Endothelial cell of umbilical vein (primary cell): Measurements from ENCODE around the gene BIN1. TPM values are rescaled to one million over a fixed set of nuclear protein-coding genes. Genes with fewer than 3 reads are reported as not detected.

Experiments used
- BruUV-seq: library from RNA; stranded (reverse); fragments of 400-500 nt; replicated peaks from 2 replicates; lab custom pipeline; 2021; lab: Mats Ljungman, UMichigan
- CTCF ChIA-PET: fragments of 300-600, 350-600 bp; sonication (Branson Sonifier 250); formaldehyde crosslinking; loops from one replicate; lab custom pipeline; 2021; ENCODE audit warnings: antibody characterized with exemption, inconsistent platforms; lab: Charles Lee
- POLR2A ChIA-PET: fragments of 300-600, 350-600 bp; sonication (Branson Sonifier 250); formaldehyde crosslinking; loops from one replicate; lab custom pipeline; 2021; ENCODE audit warnings: antibody characterized with exemption, inconsistent platforms; lab: Charles Lee
- DNase-seq: peaks from one replicate; pipeline ENCODE4 v3.0.0-alpha.2; 2011; ENCODE audit warnings: low read depth, low spot score
- FAIRE-seq: peaks from 2 replicates; lab custom pipeline; 2011; peaks lifted over from hg19 to GRCh38; lab: Jason Lieb, UNC
- H2AFZ ChIP-seq: 2 replicates; pipeline ENCODE4 v1.6.0; 2012; ENCODE audit warnings: low read depth, low read length, control low read depth, inconsistent platforms
- H3K27ac ChIP-seq: 2 replicates; pipeline ENCODE4 v1.5.1; 2011; ENCODE audit warnings: low read depth, mild to moderate bottlenecking, control low read depth, low read length, moderate library complexity; ENCODE audit not compliant: insufficient read depth
- H3K27me3 ChIP-seq, 2 experiments: 2 replicates each; pipeline versions ENCODE4 v1.6.0 to v1.6.1; 2011; ENCODE audit warnings: low read length in 2 of 2, mixed read lengths in 1 of 2; ENCODE audit not compliant: control insufficient read depth in 2 of 2, insufficient read depth in 2 of 2
- H3K36me3 ChIP-seq, 2 experiments: 2 replicates in 1 of 2; 3 replicates in 1 of 2; pipeline ENCODE4 v1.5.1; 2011; ENCODE audit warnings: low read length in 2 of 2, mild to moderate bottlenecking in 1 of 2, moderate library complexity in 1 of 2; ENCODE audit not compliant: control insufficient read depth in 2 of 2, insufficient read depth in 2 of 2; ENCODE audit errors: extremely low read depth in 1 of 2
- H3K4me1 ChIP-seq: 3 replicates; pipeline ENCODE4 v1.5.1; 2011; ENCODE audit warnings: mild to moderate bottlenecking, low read length; ENCODE audit not compliant: control insufficient read depth, insufficient read depth; ENCODE audit errors: extremely low read depth
- H3K4me2 ChIP-seq: 2 replicates; pipeline ENCODE4 v1.6.1; 2011; ENCODE audit warnings: low read length, control low read depth, mixed read lengths; ENCODE audit not compliant: insufficient read depth
- H3K4me3 ChIP-seq, 3 experiments: fragments of 200-600 bp in 1 of 3; sonication (generic), shearing (Covaris generic) in 1 of 3; replicated peaks in 1 of 3; 2 replicates each; pipeline ENCODE4 v1.5.1; 2011 to 2016; ENCODE audit warnings: control low read depth in 3 of 3, low read length in 3 of 3, mild to moderate bottlenecking in 2 of 3, inconsistent platforms in 1 of 3, low read depth in 1 of 3, moderate library complexity in 1 of 3; ENCODE audit not compliant: insufficient read depth in 1 of 3
- H3K79me2 ChIP-seq: 2 replicates; pipeline ENCODE4 v1.6.0; 2012; ENCODE audit warnings: low read length, inconsistent platforms; ENCODE audit not compliant: control insufficient read depth, insufficient read depth
- H3K9ac ChIP-seq: replicated peaks from 2 replicates; pipeline ENCODE3; 2011; ENCODE audit warnings: low read length, control low read depth; ENCODE audit not compliant: insufficient read depth; ENCODE audit errors: extremely low read depth
- H3K9me1 ChIP-seq: replicated peaks from 3 replicates; pipeline ENCODE4 v1.6.0; 2011; ENCODE audit warnings: mild to moderate bottlenecking, low read length; ENCODE audit not compliant: control insufficient read depth, insufficient read depth; ENCODE audit errors: extremely low read depth
- H3K9me3 ChIP-seq: replicated peaks from 2 replicates; pipeline ENCODE4 v1.5.1; 2012; ENCODE audit warnings: low read length, inconsistent platforms; ENCODE audit not compliant: control insufficient read depth, insufficient read depth
- H4K20me1 ChIP-seq: replicated peaks from 2 replicates; pipeline ENCODE3; 2011; ENCODE audit warnings: mild to moderate bottlenecking, low read length; ENCODE audit not compliant: control insufficient read depth, insufficient read depth; ENCODE audit errors: extremely low read depth
- EZH2 ChIP-seq: IDR thresholded peaks from 2 replicates; pipeline ENCODE4 v1.6.1; 2012; ENCODE audit warnings: borderline replicate concordance, low read depth, mild to moderate bottlenecking, moderate library complexity, low read length, inconsistent platforms; ENCODE audit not compliant: severe bottlenecking
- FOS ChIP-seq: IDR thresholded peaks from 2 replicates; pipeline ENCODE4 v1.6.1; 2011; ENCODE audit warnings: mild to moderate bottlenecking, low read length, moderate library complexity, borderline replicate concordance; ENCODE audit not compliant: insufficient read depth
- GATA2 ChIP-seq: IDR thresholded peaks from 2 replicates; pipeline ENCODE4 v1.7.0; 2011; ENCODE audit warnings: low read depth, mild to moderate bottlenecking, moderate library complexity, mixed read lengths, low read length; ENCODE audit not compliant: insufficient read length, insufficient read depth
- JUN ChIP-seq: IDR thresholded peaks from 2 replicates; pipeline ENCODE4 v1.6.1; 2011; ENCODE audit warnings: borderline replicate concordance, low read depth; ENCODE audit not compliant: insufficient read length, insufficient read depth
- MAX ChIP-seq: IDR thresholded peaks from 2 replicates; pipeline ENCODE4 v1.6.1; 2011; ENCODE audit not compliant: insufficient read depth, insufficient read length
- MYC ChIP-seq: IDR thresholded peaks from one replicate; pipeline ENCODE4 v1.6.1; 2011; ENCODE audit warnings: mild to moderate bottlenecking, low read depth, low read length
- POLR2A ChIP-seq: IDR thresholded peaks from 2 replicates; pipeline ENCODE4 v1.6.1; 2012; ENCODE audit warnings: low read depth, mild to moderate bottlenecking, control low read depth, low read length
- POLR2AphosphoS5 ChIP-seq: IDR thresholded peaks from 2 replicates; pipeline ENCODE4 v1.6.1; 2012; ENCODE audit warnings: low read depth, mild to moderate bottlenecking, control low read depth, low read length, moderate library complexity; ENCODE audit not compliant: insufficient read depth
- dilution Hi-C: fragments of 300-500 bp; cut with MboI; formaldehyde crosslinking; loops from one replicate; pipeline ENCODE4 v1.15.0; 2019; ENCODE audit warnings: low sequenced_read_pairs; ENCODE audit not compliant: extremely low pct_ligation_motif_present
- intact Hi-C: fragments of 100-400 bp; cut with micrococcal nuclease; formaldehyde crosslinking; loops from one replicate; pipeline ENCODE4 v1.10.0; 2022
- polyA plus RNA-seq, 4 experiments: library from polyadenylated mRNA; depleted of rRNA in 3 of 4; stranded (reverse) in 3 of 4; unstranded in 1 of 4; fragments of >200 nt; gene quantifications; 2 replicates each; pipeline versions ENCODE4 v1.2.1 to v1.2.3, GENCODE V29; 2011 to 2012; ENCODE audit warnings: missing spikeins in 1 of 4
- total RNA-seq: library from RNA; stranded (reverse); gene quantifications from 2 replicates; pipeline ENCODE4 v1.2.3, GENCODE V29; 2021
- TF ChIP-seq, protein P1 (sequence below), 2 donors: IDR thresholded peaks; 1 replicate in 1 of 2; 2 replicates in 1 of 2; pipeline ENCODE4 v1.5.1; 2011; ENCODE audit warnings: low read length in 2 of 2, mild to moderate bottlenecking in 2 of 2, moderate library complexity in 2 of 2, control low read depth in 1 of 2, inconsistent platforms in 1 of 2, low read depth in 1 of 2; ENCODE audit not compliant: insufficient read depth in 1 of 2; ENCODE audit errors: extremely low read depth in 1 of 2

The BIN1 gene
- total and polyA plus RNA-seq, 2 donors (not counting 3 experiments of a cell fraction or from before 2014, with no cell fraction given) = 26.3 to 36.9 TPM

GRCh38 chr2:127072970-127073369 lies 34.0 kb downstream of the BIN1 start:
- no peaks in the 10 kb centered on the region for H3K9me3 ChIP-seq
- H3K27ac ChIP-seq = no peak overlapping the region
- DNase-seq (no peak), FAIRE-seq (no peak)
- no peak overlapping the region for H3K9ac ChIP-seq
- H4K20me1 ChIP-seq = no peaks in the 10 kb centered on the region
- no peak overlapping the region for H3K4me2 ChIP-seq
- H3K4me1 ChIP-seq = peaks cover under 1% of the 10 kb centered on the region
- intact Hi-C loops (no loop called here), dilution Hi-C loops (no loop called here)
- H3K79me2 ChIP-seq = no peaks in the 10 kb centered on the region
- no peak overlapping the region for H2AFZ ChIP-seq
- H3K36me3 ChIP-seq = no peaks in the 10 kb centered on the region
- TF ChIP-seq POLR2A = no peak
- no peak for TF ChIP-seq EZH2
- ChIA-PET POLR2A (no interaction called here), CTCF (interaction anchor here (1.2 to 5.8 kb wide), 3 partner anchors 34 to 102 kb away, joined by 4 to 106 read pairs (median 4); partner anchors contain the start of gene BIN1)
- no peak overlapping the region for H3K4me3 ChIP-seq
- BruUV-seq = no TSS peak
- H3K27me3 ChIP-seq = no peaks in the 10 kb centered on the region
- no peaks in the 10 kb centered on the region for H3K9me1 ChIP-seq

- BruUV-seq = no TSS peak
- peaks cover 3% of the 10 kb centered on the region for H3K4me1 ChIP-seq
- no peak for DNase-seq
- dilution Hi-C loops (no loop called here), intact Hi-C loops (no loop called here)
- H3K27me3 ChIP-seq = no peaks in the 10 kb centered on the region
- no peaks in the 10 kb centered on the region for H3K79me2 ChIP-seq
- H3K9ac ChIP-seq = no peak overlapping the region
- no peak for FAIRE-seq
- H3K27ac ChIP-seq = no peak overlapping the region
- no peak for TF ChIP-seq FOS
- TF ChIP-seq POLR2AphosphoS5 = no peak
- TF ChIP-seq, protein P1, sequence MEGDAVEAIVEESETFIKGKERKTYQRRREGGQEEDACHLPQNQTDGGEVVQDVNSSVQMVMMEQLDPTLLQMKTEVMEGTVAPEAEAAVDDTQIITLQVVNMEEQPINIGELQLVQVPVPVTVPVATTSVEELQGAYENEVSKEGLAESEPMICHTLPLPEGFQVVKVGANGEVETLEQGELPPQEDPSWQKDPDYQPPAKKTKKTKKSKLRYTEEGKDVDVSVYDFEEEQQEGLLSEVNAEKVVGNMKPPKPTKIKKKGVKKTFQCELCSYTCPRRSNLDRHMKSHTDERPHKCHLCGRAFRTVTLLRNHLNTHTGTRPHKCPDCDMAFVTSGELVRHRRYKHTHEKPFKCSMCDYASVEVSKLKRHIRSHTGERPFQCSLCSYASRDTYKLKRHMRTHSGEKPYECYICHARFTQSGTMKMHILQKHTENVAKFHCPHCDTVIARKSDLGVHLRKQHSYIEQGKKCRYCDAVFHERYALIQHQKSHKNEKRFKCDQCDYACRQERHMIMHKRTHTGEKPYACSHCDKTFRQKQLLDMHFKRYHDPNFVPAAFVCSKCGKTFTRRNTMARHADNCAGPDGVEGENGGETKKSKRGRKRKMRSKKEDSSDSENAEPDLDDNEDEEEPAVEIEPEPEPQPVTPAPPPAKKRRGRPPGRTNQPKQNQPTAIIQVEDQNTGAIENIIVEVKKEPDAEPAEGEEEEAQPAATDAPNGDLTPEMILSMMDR (IDR thresholded peaks at IDR 0.05; ENCODE audit: extremely low read depth in 1 of 2, insufficient read depth in 1 of 2, low read depth in 1 of 2, low read length in 2 of 2) = no peak
- no peak for TF ChIP-seq GATA2
- no peak for TF ChIP-seq EZH2
- no peak for TF ChIP-seq POLR2A
- no peak for TF ChIP-seq MAX
- TF ChIP-seq MYC = no peak
- no peak for TF ChIP-seq JUN
- no peak overlapping the region for H3K4me3 ChIP-seq
- CTCF ChIA-PET = interaction anchor here (1.2 to 5.8 kb wide), 3 partner anchors 35 to 103 kb away, joined by 4 to 106 read pairs (median 4); partner anchors contain the start of gene BIN1
- H4K20me1 ChIP-seq = no peaks in the 10 kb centered on the region
- H2AFZ ChIP-seq = no peak overlapping the region
- no peak overlapping the region for H3K4me2 ChIP-seq
- H3K36me3 ChIP-seq = no peaks in the 10 kb centered on the region
- POLR2A ChIA-PET = no interaction called here
- no peaks in the 10 kb centered on the region for H3K9me1 ChIP-seq
- no peaks in the 10 kb centered on the region for H3K9me3 ChIP-seq
These were observed 34.6 kb downstream of the BIN1 start for GRCh38 chr2:127072396-127072795.
